ENCODE results near the gene APBA1. TPM values are rescaled to one million over a fixed set of nuclear protein-coding genes. Genes with fewer than 3 reads are reported as not detected.

APBA1 gene
- total RNA-seq, 1 experiment from 2014 or later: 0.34 TPM

DNA sequence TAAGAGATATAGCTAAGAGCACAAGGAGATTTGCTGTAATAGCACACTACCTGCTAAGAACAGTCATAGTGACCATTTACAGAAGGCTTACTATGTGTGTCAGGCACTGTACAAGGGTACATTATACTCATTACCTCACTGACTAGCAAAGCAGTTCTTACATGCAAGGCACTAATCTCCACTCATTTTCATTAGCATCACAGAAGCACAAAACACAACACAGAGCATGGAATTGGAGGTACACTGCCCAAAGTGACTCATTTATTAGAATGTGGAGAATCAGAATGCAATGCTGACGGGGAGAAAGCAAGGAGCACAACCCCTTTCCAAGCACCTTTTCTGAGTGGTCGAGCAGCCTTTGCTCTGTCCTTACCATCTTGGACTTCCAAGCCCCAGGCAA lies 177.4 kb downstream of the APBA1 start:
- no peak overlapping the region for H3K4me3 ChIP-seq (ENCODE audit: low read depth, low read length)
- no peak for DNase-seq
- BruUV-seq (replicated peaks): no TSS peak
- H3K27me3 ChIP-seq (replicated peaks; ENCODE audit: control insufficient read depth, insufficient read depth, low read length): no peaks in the 10 kb centered on the region
- no peak for TF ChIP-seq CTCF (IDR thresholded peaks at IDR 0.05; ENCODE audit: insufficient read depth in 1 of 2, low read depth in 1 of 2, low read length in 1 of 2, severe bottlenecking in 1 of 2, unreplicated experiment in 1 of 2)
- no peaks in the 10 kb centered on the region for H3K9me3 ChIP-seq
- intact Hi-C loops (cut with micrococcal nuclease; ENCODE audit: unreplicated experiment): no loop called here
- no peaks in the 10 kb centered on the region for H3K27me3 Mint-ChIP-seq (ENCODE audit: insufficient read depth, unreplicated experiment)
- H3K27ac Mint-ChIP-seq (ENCODE audit: unreplicated experiment): no peak overlapping the region
- no peaks in the 10 kb centered on the region for H3K4me1 Mint-ChIP-seq (ENCODE audit: low read depth, unreplicated experiment)
- POLR2A ChIA-PET: no interaction called here
- CTCF ChIA-PET: no interaction called here
- no peaks in the 10 kb centered on the region for H3K36me3 ChIP-seq (ENCODE audit: control insufficient read depth, insufficient read depth, low read length)
- no peaks in the 10 kb centered on the region for H3K4me1 ChIP-seq
- H3K36me3 Mint-ChIP-seq (ENCODE audit: insufficient read depth, unreplicated experiment): no peaks in the 10 kb centered on the region
- no peak overlapping the region for H3K4me3 Mint-ChIP-seq (ENCODE audit: unreplicated experiment)
- no peaks in the 10 kb centered on the region for H3K9me3 Mint-ChIP-seq (ENCODE audit: unreplicated experiment)

- intact Hi-C loops (cut with micrococcal nuclease; ENCODE audit: unreplicated experiment): no loop called here
- H3K27me3 ChIP-seq (replicated peaks; ENCODE audit: control insufficient read depth, insufficient read depth, low read length): no peaks in the 10 kb centered on the region
- TF ChIP-seq CTCF (IDR thresholded peaks at IDR 0.05; ENCODE audit: insufficient read depth in 1 of 2, low read depth in 1 of 2, low read length in 1 of 2, severe bottlenecking in 1 of 2, unreplicated experiment in 1 of 2): no peak
- no peak overlapping the region for H3K27ac Mint-ChIP-seq (ENCODE audit: unreplicated experiment)
- no peaks in the 10 kb centered on the region for H3K4me1 ChIP-seq
- ChIA-PET CTCF (no interaction called here), POLR2A (no interaction called here)
- H3K36me3 Mint-ChIP-seq (ENCODE audit: insufficient read depth, unreplicated experiment): no peaks in the 10 kb centered on the region
- H3K27me3 Mint-ChIP-seq (ENCODE audit: insufficient read depth, unreplicated experiment): no peaks in the 10 kb centered on the region
- H3K9me3 ChIP-seq: no peaks in the 10 kb centered on the region
- no peaks in the 10 kb centered on the region for H3K9me3 Mint-ChIP-seq (ENCODE audit: unreplicated experiment)
- no peaks in the 10 kb centered on the region for H3K36me3 ChIP-seq (ENCODE audit: control insufficient read depth, insufficient read depth, low read length)
- BruUV-seq (replicated peaks): no TSS peak
- H3K4me3 ChIP-seq (ENCODE audit: low read depth, low read length): no peak overlapping the region
- no peak overlapping the region for H3K4me3 Mint-ChIP-seq (ENCODE audit: unreplicated experiment)
- no peak for DNase-seq
- no peaks in the 10 kb centered on the region for H3K4me1 Mint-ChIP-seq (ENCODE audit: low read depth, unreplicated experiment)
These were observed 178.0 kb downstream of the APBA1 start for GRCh38 chr9:69494208-69494607.

- ChIA-PET CTCF (no interaction called here), POLR2A (no interaction called here)
- Mint-ChIP-seq H3K27me3 (ENCODE audit: insufficient read depth, unreplicated experiment) (no peaks in the 10 kb centered on the region), H3K9me3 (ENCODE audit: unreplicated experiment) (no peaks in the 10 kb centered on the region), H3K36me3 (ENCODE audit: insufficient read depth, unreplicated experiment) (no peaks in the 10 kb centered on the region), H3K27ac (ENCODE audit: unreplicated experiment) (no peak overlapping the region), H3K4me1 (ENCODE audit: low read depth, unreplicated experiment) (no peaks in the 10 kb centered on the region), H3K4me3 (ENCODE audit: unreplicated experiment) (no peak overlapping the region)
- no peaks in the 10 kb centered on the region for H3K36me3 ChIP-seq (ENCODE audit: control insufficient read depth, insufficient read depth, low read length)
- H3K4me3 ChIP-seq (ENCODE audit: low read depth, low read length): no peak overlapping the region
- H3K4me1 ChIP-seq: no peaks in the 10 kb centered on the region
- H3K9me3 ChIP-seq: no peaks in the 10 kb centered on the region
- no TSS peak for BruUV-seq (replicated peaks)
- no peak for TF ChIP-seq CTCF (IDR thresholded peaks at IDR 0.05; ENCODE audit: insufficient read depth in 1 of 2, low read depth in 1 of 2, low read length in 1 of 2, severe bottlenecking in 1 of 2, unreplicated experiment in 1 of 2)
- no peak for DNase-seq
- intact Hi-C loops (cut with micrococcal nuclease; ENCODE audit: unreplicated experiment): no loop called here
- no peaks in the 10 kb centered on the region for H3K27me3 ChIP-seq (replicated peaks; ENCODE audit: control insufficient read depth, insufficient read depth, low read length)
These were observed 185.7 kb downstream of the APBA1 start for GRCh38 chr9:69486498-69486897.
